Right atrium auricular region (tissue), 2 donors: ENCODE results near the gene LMBRD1. TPM values are rescaled to one million over a fixed set of nuclear protein-coding genes. Genes with fewer than 3 reads are reported as not detected.
"Not testable (repeated sequence)": the region's sequence is repeated elsewhere in the genome, so short reads cannot be mapped to it uniquely, and the experiment has no call there.

Source experiments
- DNase-seq: peaks from one replicate; pipeline ENCODE4 v3.0.0-alpha.2; 2019; ENCODE audit warnings: low spot score
- H3K27ac ChIP-seq, 2 donors: fragments of 200-600 bp; sonication (generic); 1 replicate in 1 of 2; 2 replicates in 1 of 2; pipeline ENCODE4 v1.5.1; 2016 to 2019
- H3K27me3 ChIP-seq, 2 donors: fragments of 200-600 bp; sonication (generic); one replicate each; pipeline versions ENCODE4 v1.5.1 to v1.6.0; 2017 to 2019
- H3K36me3 ChIP-seq: fragments of 200-600 bp; sonication (generic); one replicate; pipeline ENCODE4 v1.5.1; 2016
- H3K4me1 ChIP-seq, 2 donors: fragments of 200-600 bp; sonication (generic); one replicate each; pipeline versions ENCODE4 v1.5.1 to v1.6.0; 2017 to 2019
- H3K4me3 ChIP-seq, 2 donors: fragments of 200-600 bp; sonication (generic); 1 replicate in 1 of 2; 2 replicates in 1 of 2; pipeline ENCODE4 v1.5.1; 2017 to 2019; ENCODE audit warnings: mild to moderate bottlenecking in 1 of 2, moderate library complexity in 1 of 2
- H3K9me3 ChIP-seq, 2 donors: fragments of 200-600 bp; sonication (generic); one replicate each; pipeline ENCODE4 v1.5.1; 2019
- CTCF ChIP-seq, 2 donors: fragments of 200-600 bp; sonication (generic); IDR thresholded peaks; one replicate each; pipeline ENCODE4 v1.5.1; 2019; ENCODE audit warnings: antibody characterized with exemption in 2 of 2
- total RNA-seq, 2 donors: library from RNA; depleted of rRNA; stranded (reverse); fragments of >200 nt; gene quantifications; one replicate each; pipeline ENCODE4 v1.1.0, GENCODE V29; 2016

The LMBRD1 gene
- total RNA-seq, 2 donors from 2014 or later, result 46.9 to 50.0 TPM

GRCh38 chr6:69668916-69669315 lies 127.9 kb downstream of the LMBRD1 start:
- H3K9me3 ChIP-seq, result no peaks in the 10 kb centered on the region
- no peak for DNase-seq
- peaks cover 6% of the 10 kb centered on the region for H3K36me3 ChIP-seq
- H3K4me1 ChIP-seq, result no peaks in the 10 kb centered on the region
- H3K4me3 ChIP-seq, result no peak overlapping the region
- no peaks in the 10 kb centered on the region for H3K27me3 ChIP-seq
- H3K27ac ChIP-seq, result no peak overlapping the region
- TF ChIP-seq CTCF (IDR thresholded peaks at IDR 0.05), result no peak

DNA sequence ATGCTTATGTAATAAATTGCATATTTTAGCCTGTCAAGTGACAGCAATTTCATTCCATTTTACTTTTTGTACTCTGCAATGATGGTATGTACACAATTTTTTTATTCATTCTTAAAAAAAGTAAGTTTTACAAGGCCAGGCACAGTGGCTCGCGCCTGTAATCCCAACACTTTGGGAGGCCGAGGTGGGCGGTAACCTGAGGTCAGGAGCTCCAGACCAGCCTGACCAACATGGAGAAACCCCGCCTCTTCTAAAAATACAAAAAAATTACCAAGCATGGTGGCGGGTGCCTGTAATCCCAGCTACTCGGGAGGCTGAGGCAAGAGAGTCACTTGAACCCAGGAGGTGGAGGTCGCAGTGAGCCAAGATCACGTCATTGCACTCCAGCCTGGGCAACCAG lies 130.0 kb downstream of the LMBRD1 start:
- not testable (repeated sequence) for H3K4me3 ChIP-seq, H3K4me1 ChIP-seq, DNase-seq, H3K9me3 ChIP-seq, H3K27me3 ChIP-seq, H3K36me3 ChIP-seq, H3K27ac ChIP-seq

- Histone ChIP-seq H3K9me3 (no peaks in the 10 kb centered on the region), H3K4me3 (no peak overlapping the region), H3K27me3 (no peaks in the 10 kb centered on the region), H3K4me1 (no peaks in the 10 kb centered on the region), H3K27ac (no peak overlapping the region), H3K36me3 (no peaks in the 10 kb centered on the region)
- DNase-seq, result no peak
- no peak for TF ChIP-seq CTCF (IDR thresholded peaks at IDR 0.05)
Measured at GRCh38 chr6:69665437-69665836, 131.4 kb downstream of the LMBRD1 start.

DNA sequence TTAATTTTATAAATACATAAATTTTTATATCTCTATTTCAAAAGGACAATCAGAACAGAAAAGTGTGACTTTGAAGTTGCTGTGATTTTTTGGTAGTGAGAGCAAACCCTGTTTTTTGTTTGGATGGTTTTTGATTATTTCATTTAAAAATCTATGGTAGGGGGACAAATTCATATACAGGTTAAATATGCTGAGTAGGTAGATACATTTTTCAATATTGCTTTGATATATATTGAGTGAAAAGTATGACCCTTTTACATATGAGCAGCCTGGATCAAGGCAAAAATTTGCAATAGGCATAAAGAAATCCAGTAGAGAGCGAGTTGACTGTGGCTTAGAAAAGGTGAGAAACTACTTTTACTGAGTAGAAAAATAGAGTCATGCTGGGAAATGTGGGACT lies 132.3 kb downstream of the LMBRD1 start:
- no peaks in the 10 kb centered on the region for H3K27me3 ChIP-seq
- no peaks in the 10 kb centered on the region for H3K36me3 ChIP-seq
- DNase-seq, result no peak
- H3K27ac ChIP-seq, result no peak overlapping the region
- no peak for TF ChIP-seq CTCF (IDR thresholded peaks at IDR 0.05)
- H3K9me3 ChIP-seq, result peaks cover 0 to 3% of the 10 kb centered on the region in 2 donors
- no peak overlapping the region for H3K4me3 ChIP-seq
- H3K4me1 ChIP-seq, result no peaks in the 10 kb centered on the region

- Histone ChIP-seq H3K36me3 (no peaks in the 10 kb centered on the region), H3K27me3 (no peaks in the 10 kb centered on the region), H3K27ac (no peak overlapping the region), H3K9me3 (peaks cover 0 to 15% of the 10 kb centered on the region in 2 donors), H3K4me3 (no peak overlapping the region), H3K4me1 (no peaks in the 10 kb centered on the region)
- TF ChIP-seq CTCF (IDR thresholded peaks at IDR 0.05), result no peak
- DNase-seq, result no peak
Measured at GRCh38 chr6:69663215-69663614, 133.6 kb downstream of the LMBRD1 start.

DNA sequence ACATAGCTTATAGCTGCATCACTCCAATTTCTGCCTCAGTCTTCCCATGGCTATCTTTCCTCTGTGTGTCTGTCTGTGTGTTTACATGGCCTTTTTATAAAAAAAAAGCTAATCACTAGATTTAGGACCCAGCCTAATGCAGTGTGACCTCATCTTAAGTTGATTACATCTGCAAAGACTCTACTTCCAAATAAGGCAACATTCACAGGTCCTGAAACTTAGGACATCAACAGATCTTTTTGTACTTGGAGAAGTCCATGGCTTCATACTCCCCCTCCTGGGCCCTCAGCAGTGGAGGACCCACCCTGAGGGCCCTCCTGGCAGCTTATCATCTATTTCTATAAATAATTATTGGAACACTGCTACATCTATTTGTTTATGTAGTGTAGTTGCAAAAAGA lies 146.1 kb downstream of the LMBRD1 start:
- no peaks in the 10 kb centered on the region for H3K36me3 ChIP-seq
- DNase-seq, result no peak
- no peaks in the 10 kb centered on the region for H3K9me3 ChIP-seq
- H3K4me3 ChIP-seq, result no peak overlapping the region
- TF ChIP-seq CTCF (IDR thresholded peaks at IDR 0.05), result no peak
- H3K27ac ChIP-seq, result no peak overlapping the region
- H3K27me3 ChIP-seq, result no peaks in the 10 kb centered on the region
- no peaks in the 10 kb centered on the region for H3K4me1 ChIP-seq
